Neutrophil (primary cell): ENCODE data around the gene ACVR2B.
A peak's percentile ranks its signal among the peaks of the same experiment; 100 is the strongest.

Source experiments
- H3K27ac ChIP-seq: fragments of 200-600 bp; sonication (generic); 2 replicates; pipeline ENCODE4 v1.5.1; 2016; ENCODE audit warnings: mild to moderate bottlenecking, moderate library complexity
- H3K27me3 ChIP-seq: fragments of 200-600 bp; sonication (generic); 2 replicates; pipeline ENCODE4 v1.6.0; 2016; ENCODE audit warnings: mild to moderate bottlenecking
- H3K36me3 ChIP-seq: fragments of 200-600 bp; sonication (generic); 2 replicates; pipeline ENCODE4 v1.5.1; 2017
- H3K4me1 ChIP-seq, 2 experiments: fragments of 200-600 bp in 1 of 2; sonication (generic) in 1 of 2; 1 replicate in 1 of 2; 2 replicates in 1 of 2; pipeline versions ENCODE4 v1.5.1 to v1.6.1; 2013 to 2016; ENCODE audit warnings: low read depth in 1 of 2, low read length in 1 of 2, mild to moderate bottlenecking in 1 of 2, moderate library complexity in 1 of 2; ENCODE audit not compliant: control insufficient read depth in 1 of 2, insufficient read depth in 1 of 2
- H3K4me3 ChIP-seq, 2 experiments: fragments of 200-600 bp in 1 of 2; sonication (generic) in 1 of 2; 1 replicate in 1 of 2; 2 replicates in 1 of 2; pipeline ENCODE4 v1.5.1; 2013 to 2016; ENCODE audit warnings: low read depth in 1 of 2, low read length in 1 of 2, mild to moderate bottlenecking in 1 of 2, moderate library complexity in 1 of 2
- H3K9me3 ChIP-seq: fragments of 200-600 bp; sonication (generic); 2 replicates; pipeline ENCODE4 v1.5.1; 2016
- CTCF ChIP-seq: fragments of 200-600 bp; sonication (generic); IDR thresholded peaks from 2 replicates; pipeline ENCODE4 v1.5.1; 2016; ENCODE audit warnings: antibody characterized with exemption

The ACVR2B gene

GRCh38 chr3:38496131-38496910 lies 42.6 kb downstream of the ACVR2B start, which contains the start of gene EXOG:
EXOG (plus strand) TSS chr3:38496340; CDS start chr3:38496368, 28 bp downstream.
- peak; percentile 65 for TF ChIP-seq CTCF
- no peaks in the 10 kb centered on the region for H3K9me3 ChIP-seq
- H3K4me1 ChIP-seq = peaks cover 5 to 6% of the 10 kb centered on the region in 2 experiments
- H3K36me3 ChIP-seq = no peaks in the 10 kb centered on the region
- H3K27ac ChIP-seq = peak within 1 kb of the TSS; percentile 35
- H3K4me3 ChIP-seq = peak within 1 kb of the TSS; percentile 62 to 73
- no peaks in the 10 kb centered on the region for H3K27me3 ChIP-seq

- H3K27ac ChIP-seq = no peak overlapping the region
- peak overlapping the region in 1 of 2 experiments; percentile 73 for H3K4me3 ChIP-seq
- H3K36me3 ChIP-seq = no peaks in the 10 kb centered on the region
- H3K4me1 ChIP-seq = peaks cover 5 to 6% of the 10 kb centered on the region in 2 experiments
- H3K9me3 ChIP-seq = no peaks in the 10 kb centered on the region
- no peaks in the 10 kb centered on the region for H3K27me3 ChIP-seq
- TF ChIP-seq CTCF = no peak
Observed at GRCh38 chr3:38497031-38497430, 43.3 kb downstream of the ACVR2B start.

- Histone ChIP-seq H3K9me3 (no peaks in the 10 kb centered on the region), H3K4me3 (no peak overlapping the region), H3K27me3 (no peaks in the 10 kb centered on the region), H3K36me3 (peaks cover 5% of the 10 kb centered on the region), H3K27ac (no peak overlapping the region), H3K4me1 (peaks cover 5 to 6% of the 10 kb centered on the region in 2 experiments)
- TF ChIP-seq CTCF = no peak
Observed at GRCh38 chr3:38500688-38501417, 47.2 kb downstream of the ACVR2B start.

- TF ChIP-seq CTCF = no peak
- Histone ChIP-seq H3K27me3 (no peaks in the 10 kb centered on the region), H3K4me1 (no peaks in the 10 kb centered on the region), H3K36me3 (peaks cover 10% of the 10 kb centered on the region), H3K9me3 (no peaks in the 10 kb centered on the region), H3K27ac (no peak overlapping the region), H3K4me3 (no peak overlapping the region)
Observed at GRCh38 chr3:38507120-38507519, 53.4 kb downstream of the ACVR2B start.

- Histone ChIP-seq H3K36me3 (peaks cover 17% of the 10 kb centered on the region), H3K4me1 (no peaks in the 10 kb centered on the region), H3K4me3 (no peak overlapping the region), H3K9me3 (no peaks in the 10 kb centered on the region), H3K27ac (no peak overlapping the region), H3K27me3 (no peaks in the 10 kb centered on the region)
- TF ChIP-seq CTCF = no peak
Observed at GRCh38 chr3:38509732-38510131, 56.0 kb downstream of the ACVR2B start.
